ENCODE measurements around the gene ZNF223.

Gene ZNF223

GRCh38 chr19:44051650-44052402, at the start of gene ZNF223:
Gene ZNF223, plus strand, starts transcription at chr19:44052036. Its CDS starts 3,141 bp downstream, at chr19:44055177.
- DNase-seq (ENCODE audit: low read depth): peak; percentile 56

DNA sequence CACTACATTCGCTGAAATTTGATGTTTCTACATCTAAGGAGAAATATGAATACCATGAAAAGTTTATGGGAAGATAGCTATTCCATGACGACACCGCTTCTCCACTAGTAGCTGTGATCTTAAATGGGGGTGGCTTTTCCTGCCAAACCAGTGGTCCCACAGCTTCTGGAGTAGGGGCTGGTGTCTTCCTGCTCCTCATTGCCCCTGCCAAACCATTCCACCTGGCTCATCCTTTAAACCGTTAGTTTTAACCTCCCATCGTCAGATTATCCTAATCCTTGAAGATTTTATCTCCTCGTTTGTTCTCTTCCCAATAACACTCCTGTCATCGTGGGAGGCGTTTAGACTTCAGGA, 49.6 kb upstream of the ZNF223 start:
- DNase-seq (ENCODE audit: low read depth): no peak

DNA sequence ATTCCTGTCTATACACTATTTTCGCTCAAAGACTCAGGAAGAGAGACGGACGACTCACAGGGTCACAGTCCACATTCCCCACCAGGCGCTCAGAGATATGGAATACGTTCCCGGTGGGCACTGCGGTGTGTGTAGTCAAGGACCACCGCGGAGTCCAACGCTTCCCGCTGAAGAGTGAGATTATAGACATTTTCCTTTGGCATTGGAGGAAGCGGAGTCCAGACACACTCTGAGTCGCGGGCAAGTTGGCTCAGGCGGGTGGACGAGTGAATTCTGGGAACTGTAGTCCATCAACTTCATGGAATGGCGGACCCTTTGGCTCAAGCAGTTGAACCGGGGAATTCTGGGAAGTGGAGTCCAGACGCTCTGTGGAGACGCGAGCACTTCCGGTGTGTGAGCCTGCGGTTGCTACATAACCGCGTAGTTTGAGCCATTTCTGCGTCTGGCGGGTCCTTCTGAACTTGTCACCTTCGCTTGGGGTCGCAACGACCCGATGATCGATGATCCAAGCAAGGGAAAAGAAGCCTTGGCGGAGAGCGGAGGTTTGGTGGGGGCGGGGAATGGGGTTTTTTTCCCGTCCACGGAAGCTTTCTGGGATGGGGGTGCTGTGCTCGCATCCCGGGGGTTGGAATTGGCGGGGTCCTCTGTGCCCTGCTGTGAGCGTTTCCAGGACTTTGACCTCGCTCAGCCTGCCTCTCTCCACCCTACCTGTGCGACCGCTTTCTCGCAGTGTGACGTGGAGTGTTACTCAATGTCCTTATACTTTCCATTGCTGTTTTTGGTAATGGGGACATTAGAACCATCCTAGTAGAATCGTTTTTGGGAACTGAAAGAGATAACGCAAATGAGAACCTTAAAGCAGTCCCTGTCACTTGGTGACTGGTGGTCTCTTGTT, 49.0 kb upstream of the ZNF223 start, which contains the start of gene ZNF230:
TSS of gene ZNF230 (plus strand) at position 392 of the 895 bp plus-strand sequence. CDS start 4,122 bp downstream, outside the sequence.
- peak; percentile 71 for DNase-seq (ENCODE audit: low read depth)

GRCh38 chr19:44003461-44004009, 48.3 kb upstream of the ZNF223 start:
- DNase-seq (ENCODE audit: low read depth): no peak

GRCh38 chr19:44005973-44006372, 45.9 kb upstream of the ZNF223 start:
- no peak for DNase-seq (ENCODE audit: low read depth)

GRCh38 chr19:44007473-44007872, 44.4 kb upstream of the ZNF223 start:
- DNase-seq (ENCODE audit: low read depth): no peak

GRCh38 chr19:44010468-44010867, 41.4 kb upstream of the ZNF223 start:
- no peak for DNase-seq (ENCODE audit: low read depth)

DNA sequence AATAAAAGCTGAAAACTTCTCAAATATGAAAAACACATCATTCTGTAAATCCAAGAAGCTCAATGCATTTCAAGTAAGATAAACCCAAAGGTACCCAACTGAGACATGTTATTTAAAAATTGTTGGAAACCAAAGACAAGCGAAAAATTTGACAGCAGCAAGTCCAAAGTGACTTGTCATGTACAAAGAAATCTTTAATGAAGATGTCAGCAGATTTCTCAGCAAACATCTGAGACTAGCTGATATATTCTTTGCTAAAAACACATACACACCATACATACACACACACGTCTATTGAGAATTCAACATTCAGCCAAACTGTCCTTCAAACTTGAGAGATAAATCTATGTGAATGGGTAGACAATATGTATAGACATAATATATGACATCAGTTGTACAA, 32.3 kb upstream of the ZNF223 start:
- DNase-seq (ENCODE audit: low read depth): no peak

- DNase-seq (ENCODE audit: low read depth): no peak
These were observed 30.6 kb upstream of the ZNF223 start for GRCh38 chr19:44021221-44021620.

GRCh38 chr19:44024900-44025216, 27.0 kb upstream of the ZNF223 start:
- DNase-seq (ENCODE audit: low read depth): no peak

DNA sequence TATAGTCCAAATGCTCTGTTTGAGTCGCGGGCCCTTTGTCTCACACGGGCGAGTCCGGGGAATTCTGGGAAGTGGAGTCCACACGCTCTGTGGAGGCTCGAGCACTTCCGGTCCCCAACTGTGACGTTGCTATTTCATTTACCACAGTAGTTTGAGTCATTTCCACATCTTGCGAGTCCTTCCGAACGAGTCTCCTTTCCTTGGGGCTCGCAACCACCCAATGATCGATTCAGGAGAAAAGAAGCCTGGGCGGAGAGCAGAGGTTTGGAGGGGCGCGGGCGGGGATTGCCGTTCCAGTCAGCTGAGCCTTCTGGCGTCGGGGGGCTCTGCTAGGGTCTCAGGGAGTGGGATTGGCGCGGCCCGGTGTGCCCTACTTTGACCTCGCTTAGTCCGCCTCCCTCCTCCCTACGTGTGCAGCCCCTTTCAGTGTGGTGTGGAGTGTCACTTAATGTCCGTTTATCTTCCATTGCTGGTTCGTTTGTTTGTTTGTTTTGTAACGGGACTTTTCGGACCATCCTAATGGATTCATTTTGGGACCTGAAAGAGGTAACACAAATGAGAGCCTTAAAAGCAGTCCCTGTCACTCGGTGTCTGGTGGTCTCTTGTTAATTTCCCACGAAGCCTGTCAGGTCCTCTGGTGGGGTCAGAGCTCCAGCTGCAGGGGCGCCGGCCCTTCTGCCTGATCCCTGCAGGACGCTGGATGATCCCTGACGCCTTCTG, 26.5 kb upstream of the ZNF223 start, which contains the start of gene ZNF222:
TSS of gene ZNF222 (plus strand) at position 163 of the 720 bp plus-strand sequence. CDS start at position 221, 58 bp downstream.
- peak; percentile 59 for DNase-seq (ENCODE audit: low read depth)

GRCh38 chr19:44026622-44027021, 25.2 kb upstream of the ZNF223 start:
- DNase-seq (ENCODE audit: low read depth): no peak

DNA sequence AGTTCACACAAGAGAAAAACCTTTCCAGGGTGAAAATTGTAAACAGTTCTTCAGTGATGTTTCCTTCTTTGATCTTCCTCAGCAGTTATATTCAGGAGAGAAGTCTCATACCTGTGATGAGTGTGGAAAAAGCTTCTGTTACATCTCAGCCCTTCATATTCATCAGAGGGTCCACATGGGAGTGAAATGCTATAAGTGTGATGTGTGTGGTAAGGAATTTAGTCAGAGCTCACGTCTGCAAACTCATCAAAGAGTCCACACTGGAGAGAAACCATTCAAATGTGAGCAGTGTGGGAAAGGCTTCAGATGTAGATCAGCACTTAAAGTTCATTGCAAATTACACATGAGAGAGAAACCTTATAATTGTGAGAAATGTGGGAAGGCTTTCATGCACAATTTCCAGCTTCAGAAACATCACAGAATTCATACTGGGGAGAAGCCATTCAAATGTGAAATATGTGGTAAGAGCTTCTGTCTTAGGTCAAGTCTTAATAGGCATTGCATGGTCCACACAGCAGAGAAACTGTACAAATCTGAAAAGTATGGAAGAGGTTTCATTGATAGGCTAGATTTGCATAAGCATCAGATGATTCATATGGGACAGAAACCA, 19.7 kb upstream of the ZNF223 start:
- DNase-seq (ENCODE audit: low read depth): no peak

GRCh38 chr19:44042147-44042546, 9.7 kb upstream of the ZNF223 start:
- no peak for DNase-seq (ENCODE audit: low read depth)

DNA sequence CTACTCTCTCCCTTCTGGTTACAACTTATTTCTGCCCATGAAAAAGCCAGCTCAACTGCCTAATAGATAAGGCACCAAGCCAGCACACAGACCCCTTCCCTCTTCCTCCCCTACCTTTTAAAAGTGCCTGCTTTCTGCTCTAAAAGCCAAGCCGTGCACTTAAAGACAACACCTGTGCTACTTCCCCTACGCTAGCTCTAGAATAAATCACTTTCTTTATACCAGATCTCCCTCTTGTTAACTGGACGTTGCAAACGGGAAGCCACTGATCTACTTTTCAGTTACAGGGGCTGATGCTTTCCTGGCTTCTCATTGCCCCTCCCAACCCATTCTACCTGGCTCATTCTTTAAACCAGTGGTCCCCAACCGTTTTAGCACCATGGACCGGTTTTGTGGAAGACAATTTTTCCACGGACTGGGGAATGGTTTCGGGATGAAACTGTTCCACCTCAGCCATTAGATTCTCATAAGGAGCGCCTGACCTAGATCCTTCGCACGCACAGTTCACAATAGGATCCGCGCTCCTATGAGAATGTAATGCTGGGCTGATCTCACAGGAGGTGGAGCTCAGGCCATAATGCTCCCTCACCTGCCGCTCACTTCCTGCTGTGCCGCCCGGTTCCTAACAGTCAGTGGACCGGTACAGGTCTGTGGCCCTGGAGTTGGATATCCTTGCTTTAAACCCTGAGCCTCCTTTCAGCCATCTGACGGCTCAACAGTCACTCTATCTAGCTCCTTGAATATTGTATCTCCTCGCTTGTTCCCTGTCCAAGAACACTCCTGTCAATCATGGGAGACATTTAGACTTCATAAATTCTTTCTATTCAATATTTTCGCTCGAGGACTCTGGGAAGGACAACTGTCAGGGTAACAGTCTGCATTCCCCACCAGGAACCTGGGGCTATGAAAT, 841 bp upstream of the ZNF223 start:
- no peak for DNase-seq (ENCODE audit: low read depth)

DNA sequence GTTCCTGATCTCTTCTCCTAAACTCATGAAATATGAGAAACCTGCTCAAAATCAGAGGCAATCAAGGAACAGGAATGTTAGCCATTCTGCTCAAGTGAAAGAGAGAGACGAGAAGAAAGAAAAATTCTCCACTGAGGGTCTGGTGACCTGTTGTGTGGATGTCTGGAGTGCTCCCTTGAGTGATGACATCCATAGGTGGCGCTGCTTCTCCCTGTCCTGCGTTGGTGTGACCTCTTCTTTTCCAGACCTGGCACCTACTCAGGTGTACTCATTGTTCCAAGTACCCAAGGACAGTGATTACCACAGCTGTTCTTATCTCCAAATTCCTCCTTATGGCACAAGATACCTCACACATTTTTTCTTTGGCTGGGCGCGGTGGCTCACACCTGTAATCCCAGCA, 4.0 kb downstream of the ZNF223 start:
- no peak for DNase-seq (ENCODE audit: low read depth)

DNA sequence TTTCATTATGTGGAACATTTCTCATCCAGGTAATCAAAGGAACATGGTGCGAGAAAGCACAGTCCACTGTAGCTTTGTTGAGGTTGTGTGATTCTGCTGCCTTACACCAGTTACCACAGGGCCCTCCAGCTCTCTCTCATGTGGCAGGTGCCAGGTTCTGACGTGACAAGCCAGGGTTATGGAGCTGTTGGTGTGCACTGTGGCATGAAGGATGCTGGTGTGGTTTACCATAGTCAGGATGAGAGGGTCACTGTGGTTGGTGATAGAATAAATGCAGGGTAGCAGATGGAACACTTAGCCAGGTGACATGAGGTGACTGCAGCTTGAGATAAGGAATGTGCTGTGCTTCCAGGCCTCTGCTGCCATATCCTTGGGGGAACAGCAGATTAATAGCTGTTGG, 7.4 kb downstream of the ZNF223 start:
- no peak for DNase-seq (ENCODE audit: low read depth)

DNA sequence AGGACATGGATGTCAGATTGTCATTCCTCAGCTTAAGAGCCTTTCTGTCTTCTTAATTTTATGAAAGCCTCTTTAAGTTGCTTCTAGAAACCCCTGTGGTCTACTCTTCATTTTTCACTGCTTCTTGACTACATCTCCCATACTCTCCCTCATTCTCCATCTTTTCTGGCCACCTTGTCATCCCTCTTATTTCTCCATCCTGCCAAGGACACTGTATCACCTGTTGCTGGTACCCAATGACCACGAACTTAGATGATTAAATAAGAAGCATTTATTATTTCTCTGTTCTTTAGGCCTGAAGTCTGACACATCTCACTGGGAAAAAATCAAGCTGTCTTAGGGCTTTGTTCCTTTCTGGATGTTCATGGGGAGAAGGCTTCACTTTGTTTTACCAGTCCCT, 9.2 kb downstream of the ZNF223 start:
- no peak for DNase-seq (ENCODE audit: low read depth)

DNA sequence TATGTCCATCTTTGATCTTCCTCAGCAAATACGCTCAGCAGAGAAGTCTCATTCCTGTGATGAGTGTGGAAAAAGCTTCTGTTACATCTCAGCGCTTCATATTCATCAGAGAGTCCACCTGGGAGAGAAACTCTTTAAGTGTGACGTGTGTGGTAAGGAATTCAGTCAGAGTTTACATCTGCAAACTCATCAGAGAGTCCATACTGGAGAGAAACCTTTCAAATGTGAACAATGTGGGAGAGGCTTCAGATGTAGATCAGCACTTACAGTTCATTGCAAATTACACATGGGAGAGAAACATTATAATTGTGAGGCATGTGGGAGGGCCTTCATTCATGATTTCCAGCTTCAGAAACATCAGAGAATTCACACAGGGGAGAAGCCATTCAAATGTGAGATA, 14.5 kb downstream of the ZNF223 start:
- no peak for DNase-seq (ENCODE audit: low read depth)

GRCh38 chr19:44069415-44069814, 17.6 kb downstream of the ZNF223 start:
- DNase-seq (ENCODE audit: low read depth): no peak
